Activated T-helper 1 cell treated with anti-CD3 and anti-CD28 coated beads, Interleukin-2, amount 50 U/mL, for 16 hours (primary cell): ENCODE measurements around the gene GAREM1.

Experiments
- DNase-seq, 2 donors: peaks; one replicate each; pipeline ENCODE4 v3.0.0-alpha.2; 2020; ENCODE audit warnings: low read depth in 1 of 2, low spot score in 1 of 2

The GAREM1 gene

GRCh38 chr18:32328974-32329373, 141.7 kb downstream of the GAREM1 start:
- DNase-seq, result no peak

DNA sequence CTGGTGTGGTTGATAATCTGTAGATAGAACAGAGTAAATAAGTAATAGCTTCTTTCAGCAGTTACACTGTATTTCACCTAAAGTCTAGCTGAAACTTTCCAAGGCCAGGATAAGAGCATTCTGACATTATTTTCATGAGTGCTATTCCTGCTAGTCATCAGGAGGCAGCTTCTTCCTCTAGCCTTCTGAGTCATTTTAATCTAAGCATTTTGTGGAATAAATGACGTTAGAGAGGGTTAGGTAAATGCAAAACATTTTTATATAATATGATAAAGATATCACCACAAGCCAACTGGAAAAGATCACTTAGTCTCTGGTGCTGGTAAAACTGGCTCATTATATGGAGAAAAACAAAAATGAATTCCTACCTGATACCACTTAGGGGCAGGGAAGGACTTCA, 142.3 kb downstream of the GAREM1 start:
- DNase-seq, result no peak

DNA sequence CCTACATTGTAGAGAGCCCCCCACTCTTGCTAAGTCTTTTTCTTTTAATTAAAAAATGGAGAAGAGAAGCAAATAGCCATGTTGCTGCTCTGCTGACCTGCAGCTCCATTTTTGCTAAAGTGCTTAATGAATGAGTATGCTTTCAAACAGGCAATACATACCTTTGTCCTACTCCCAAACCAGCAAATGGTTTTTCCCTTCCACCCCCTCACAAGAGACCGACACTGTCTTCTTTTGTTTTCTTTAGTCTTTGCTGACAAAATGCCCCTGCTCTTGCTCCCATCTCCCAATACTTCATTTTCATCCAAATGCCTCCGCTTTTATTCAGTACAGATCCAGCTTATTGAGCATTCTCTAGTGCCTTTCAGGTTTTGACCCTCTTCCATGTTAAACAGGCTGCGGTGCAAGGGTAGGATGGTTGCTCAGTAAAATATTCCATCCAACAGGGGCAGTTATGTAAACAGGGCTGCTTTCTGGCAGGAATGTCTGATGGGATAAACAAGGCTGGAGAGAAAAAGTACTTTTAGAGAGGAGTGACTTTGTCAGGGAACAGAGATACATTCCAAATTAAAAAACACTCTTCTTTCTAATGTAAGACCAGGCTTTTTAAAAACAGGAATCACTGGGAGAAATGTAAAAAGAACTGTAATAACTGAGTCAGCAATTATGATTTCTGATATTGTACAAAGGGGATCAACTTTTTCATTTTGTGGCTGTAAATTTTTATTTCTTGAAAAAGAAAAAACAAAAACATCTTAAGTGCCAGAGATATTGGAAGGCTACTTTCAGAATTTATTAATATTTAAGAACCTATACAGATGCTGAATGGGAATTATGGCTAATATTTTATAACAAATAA, 144.0 kb downstream of the GAREM1 start:
- no peak for DNase-seq

- DNase-seq, result no peak
These were observed 146.5 kb downstream of the GAREM1 start for GRCh38 chr18:32324181-32324580.

DNA sequence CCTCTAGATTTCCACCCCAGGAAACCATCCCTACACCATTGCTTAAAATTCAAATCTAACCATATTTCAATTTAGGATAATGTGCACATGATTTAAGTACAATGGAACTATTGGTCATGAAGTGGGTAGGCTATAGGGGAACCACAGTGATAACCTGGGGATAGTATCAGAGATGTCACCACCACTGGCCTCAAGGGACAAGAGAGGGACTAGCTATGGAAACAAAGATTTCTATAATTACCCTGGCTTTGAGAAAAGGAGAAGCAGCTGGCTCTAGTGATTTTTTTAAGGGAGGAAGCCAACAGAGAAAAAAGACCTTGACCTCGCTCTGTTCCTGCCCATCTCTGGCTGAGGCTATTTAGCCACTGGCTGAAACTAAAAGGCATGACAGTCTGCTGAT, 148.9 kb downstream of the GAREM1 start:
- DNase-seq, result no peak

DNA sequence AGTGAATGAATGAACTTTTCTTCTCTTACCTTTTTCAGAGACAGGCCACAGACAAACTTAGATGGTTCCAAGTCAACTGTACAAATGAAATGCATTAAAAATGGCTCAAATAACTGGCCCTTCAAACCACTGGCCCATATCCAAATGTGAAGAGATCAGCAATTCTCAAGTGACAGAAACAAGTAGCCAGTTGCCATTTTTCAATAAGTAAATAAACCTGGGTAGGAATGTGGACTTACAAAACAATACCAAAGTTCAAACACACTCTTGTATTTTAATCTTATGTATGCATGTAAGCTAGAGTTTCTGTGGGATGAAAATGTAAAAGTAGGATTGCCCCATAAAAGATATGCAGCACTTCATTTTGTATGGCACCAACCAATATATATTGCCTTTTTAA, 151.6 kb downstream of the GAREM1 start:
- DNase-seq, result no peak

DNA sequence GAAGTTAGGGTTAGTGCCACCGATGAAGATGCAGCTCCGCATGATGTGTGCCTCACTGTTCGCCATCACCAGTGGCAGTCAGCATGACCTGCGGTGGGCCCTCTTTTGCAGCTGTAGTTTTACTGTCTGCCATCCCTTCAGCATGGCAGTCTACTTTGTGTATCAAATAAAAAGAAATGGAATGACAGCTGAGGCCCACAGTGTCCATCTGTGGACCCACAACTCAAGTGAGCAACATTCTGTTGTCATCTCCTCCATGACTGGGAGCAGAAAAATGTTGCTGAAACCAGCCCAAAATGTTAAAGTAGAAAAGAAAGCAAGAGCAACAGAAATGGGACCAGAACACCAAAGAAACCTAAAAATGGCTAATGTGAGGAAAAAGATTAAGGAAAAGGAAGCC, 152.1 kb downstream of the GAREM1 start:
- no peak for DNase-seq

DNA sequence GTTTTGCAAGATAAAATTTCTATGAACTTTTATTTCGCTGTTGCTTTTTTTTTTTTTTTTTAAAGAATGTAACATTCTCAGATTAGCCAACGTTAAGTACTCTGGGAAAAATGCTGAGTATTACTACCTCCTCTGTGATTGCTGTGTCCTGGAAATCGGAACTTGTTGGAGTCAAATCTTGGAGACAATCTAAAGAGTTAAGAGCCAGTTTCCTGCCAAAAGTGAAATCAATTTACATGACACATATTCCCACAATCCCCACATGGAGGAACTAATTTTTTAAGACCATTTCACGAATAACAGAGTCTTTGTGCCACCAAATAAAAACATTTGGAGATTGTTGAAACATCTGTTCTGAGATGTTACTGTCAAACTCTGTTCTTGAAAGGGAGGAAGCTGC, 153.0 kb downstream of the GAREM1 start:
- DNase-seq, result no peak

DNA sequence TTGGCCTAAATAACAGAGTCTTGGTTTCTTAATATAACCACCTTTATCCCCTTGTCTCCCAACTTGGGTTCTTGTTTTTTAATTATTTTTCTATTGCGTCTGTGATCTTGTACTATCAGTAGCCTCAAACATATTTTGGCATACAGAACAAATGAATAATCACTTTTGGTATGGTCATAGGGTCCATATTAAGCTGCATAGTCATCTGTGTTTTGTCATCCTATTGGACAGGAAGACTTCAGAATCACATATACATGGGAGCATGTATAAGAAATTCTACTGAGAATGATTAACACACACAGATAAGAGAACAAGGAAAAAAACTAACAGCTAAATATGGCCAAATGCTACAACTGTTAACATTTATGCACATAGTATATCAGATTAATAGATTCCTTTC, 154.8 kb downstream of the GAREM1 start:
- no peak for DNase-seq

- DNase-seq, result no peak
These were observed 159.9 kb downstream of the GAREM1 start for GRCh38 chr18:32310774-32311173.

DNA sequence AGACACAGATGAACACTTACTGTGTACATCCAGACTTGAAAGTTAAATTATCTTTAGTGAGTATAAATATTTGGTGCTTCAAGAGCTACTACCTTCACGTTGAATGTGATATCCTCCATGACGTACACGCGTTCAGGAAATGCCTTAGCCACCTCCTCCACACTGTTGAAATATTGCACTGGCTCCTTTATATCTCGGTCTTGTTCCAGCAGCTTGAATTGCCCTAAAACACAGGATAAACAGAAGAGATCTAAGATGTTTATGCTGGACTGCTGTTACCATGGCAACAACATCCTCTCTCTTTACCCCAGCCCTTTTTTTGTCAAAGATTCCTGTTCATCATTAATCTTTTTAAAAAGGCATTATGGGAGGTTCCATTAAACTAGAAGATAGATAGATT, 160.6 kb downstream of the GAREM1 start:
- DNase-seq, result no peak

GRCh38 chr18:32308493-32309120, 162.1 kb downstream of the GAREM1 start:
- no peak for DNase-seq

DNA sequence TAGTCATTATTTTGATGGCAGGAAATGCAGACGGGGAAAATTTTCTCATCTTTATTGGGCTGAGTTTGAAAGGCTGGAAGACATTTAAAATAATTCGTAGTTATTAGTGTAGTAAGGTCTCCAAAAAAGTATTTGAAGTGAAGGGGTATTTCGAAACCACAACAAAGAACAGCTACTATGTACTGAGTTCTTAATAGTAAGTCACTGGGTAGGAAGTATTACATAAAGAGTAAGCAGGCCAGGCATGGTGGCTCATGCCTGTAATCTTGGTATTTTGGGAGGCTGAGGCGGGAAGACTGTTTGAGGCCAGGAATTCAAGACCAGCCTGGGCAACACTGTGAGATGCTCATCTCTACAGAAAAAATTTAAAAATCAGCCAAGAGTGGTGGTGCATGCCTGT, 167.3 kb downstream of the GAREM1 start:
- no peak for DNase-seq

DNA sequence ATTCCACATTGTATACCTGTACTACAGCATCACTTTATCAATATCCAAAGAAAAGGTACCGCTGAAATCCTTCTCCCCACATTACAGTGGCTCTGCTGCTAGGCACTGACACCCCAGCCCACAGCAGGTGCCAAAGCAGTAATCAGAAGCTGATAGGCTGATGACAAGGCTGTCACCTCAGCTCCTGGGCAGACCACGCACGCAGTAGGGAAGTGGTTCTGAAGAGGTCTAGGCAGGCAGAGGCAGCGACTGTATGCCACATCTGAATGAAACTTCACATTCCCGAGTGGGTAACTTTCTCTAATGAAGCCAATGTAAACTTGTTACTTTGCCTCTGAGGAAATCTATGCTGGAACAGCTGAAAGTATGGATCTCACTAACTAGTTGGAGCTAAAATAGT, 167.9 kb downstream of the GAREM1 start:
- DNase-seq, result no peak

GRCh38 chr18:32301976-32302743, 168.5 kb downstream of the GAREM1 start:
- no peak for DNase-seq

GRCh38 chr18:32301361-32301760, 169.3 kb downstream of the GAREM1 start:
- DNase-seq, result no peak

- DNase-seq, result no peak
These were observed 169.8 kb downstream of the GAREM1 start for GRCh38 chr18:32300914-32301313.

DNA sequence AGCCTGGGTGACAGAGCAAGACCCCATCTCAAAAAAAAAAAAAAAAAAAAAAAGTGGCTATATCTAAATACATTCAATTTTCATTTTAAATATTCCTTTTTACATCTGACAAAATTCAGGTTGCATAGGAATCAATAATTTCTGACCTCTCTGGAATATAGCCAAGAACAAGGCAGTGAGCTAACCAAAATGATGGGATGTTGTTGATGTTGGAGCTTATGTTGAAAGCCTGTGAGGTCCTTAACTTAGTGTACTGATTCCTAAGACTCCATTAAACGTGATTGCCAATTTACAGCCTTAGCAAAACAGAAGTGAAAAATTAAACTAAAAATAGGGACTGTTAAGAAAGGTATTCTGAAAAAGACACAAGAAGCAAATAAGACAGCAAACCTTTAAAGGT, 171.2 kb downstream of the GAREM1 start:
- no peak for DNase-seq

DNA sequence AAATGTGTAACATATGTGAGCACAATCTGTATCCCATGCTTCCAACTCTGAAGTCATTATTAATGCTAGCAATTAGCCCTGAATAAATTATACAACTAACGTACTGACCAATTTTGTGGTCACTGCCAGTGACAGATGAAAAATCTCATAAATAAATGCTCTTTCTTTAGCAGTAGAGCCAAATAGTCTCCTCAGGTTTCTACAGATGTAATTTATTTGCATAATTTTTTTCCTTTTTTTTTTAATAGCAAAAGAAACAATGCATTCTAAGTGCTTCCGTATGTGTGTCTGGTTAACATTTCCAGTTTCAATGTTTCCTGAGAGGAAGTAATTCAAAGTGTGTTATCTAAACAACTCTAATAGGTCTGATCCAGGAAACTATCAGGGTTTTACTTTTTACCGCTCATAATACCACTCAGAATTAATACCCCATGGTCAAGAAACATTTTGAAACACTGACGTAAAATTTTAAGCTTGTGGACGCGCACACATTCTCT, 172.5 kb downstream of the GAREM1 start:
- DNase-seq, result no peak

DNA sequence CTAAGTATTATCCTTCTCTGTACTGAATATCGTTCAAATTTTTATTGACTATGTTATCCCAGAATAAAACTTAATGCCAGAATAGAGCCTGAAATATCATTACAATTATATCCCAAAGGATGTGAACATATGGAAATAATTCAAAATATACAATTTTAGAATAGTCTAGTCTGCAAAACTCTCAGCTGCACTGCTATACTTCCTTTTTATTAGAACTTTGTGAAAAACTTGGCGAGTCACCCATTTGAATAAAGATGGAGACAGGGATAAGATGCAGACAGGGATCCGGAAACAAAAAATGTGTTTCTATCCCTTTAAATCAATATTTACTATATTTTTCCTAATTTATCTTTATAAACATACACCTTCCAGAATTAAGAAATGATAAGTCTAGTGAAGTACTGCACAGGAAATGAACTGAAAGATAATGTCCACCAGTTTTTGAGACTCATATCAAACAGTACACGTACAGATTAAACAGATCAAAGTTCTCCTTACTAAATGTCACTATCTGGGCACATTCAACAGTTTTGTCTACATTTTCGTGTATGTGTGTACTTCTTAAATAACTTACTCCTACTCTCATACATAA, 173.0 kb downstream of the GAREM1 start:
- DNase-seq, result no peak

DNA sequence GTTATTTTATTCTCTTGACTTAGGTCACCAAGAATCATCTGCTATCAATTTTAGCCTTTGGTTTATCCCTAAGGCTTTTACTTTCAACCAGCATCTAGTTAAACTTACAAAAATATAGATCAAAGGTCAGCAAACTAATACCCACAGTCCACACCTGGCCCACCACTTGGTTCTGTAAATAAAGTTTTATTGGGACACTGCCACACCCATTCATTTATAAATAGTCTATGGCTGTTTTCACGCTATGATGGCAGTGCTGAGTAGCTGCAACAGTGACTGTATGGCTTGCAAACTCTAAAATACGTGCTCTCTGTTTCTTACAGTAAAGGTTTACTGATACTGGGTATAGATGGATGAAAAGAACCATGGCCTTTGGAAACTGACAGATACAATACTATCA, 173.8 kb downstream of the GAREM1 start:
- no peak for DNase-seq

GRCh38 chr18:32295604-32296003, 175.1 kb downstream of the GAREM1 start:
- DNase-seq, result no peak
